HEK293 (cell line): ENCODE data around the gene MEAK7.

ENCODE experiments used
- CTCF ChIP-seq: fragments of 450-650 bp; formaldehyde crosslinking; IDR thresholded peaks from 2 replicates; pipeline ENCODE4 v1.5.1; 2016; ENCODE audit warnings: missing biosample characterization, missing genetic modification characterization
- TF ChIP-seq, protein P1 (sequence below): fragments of 450-650 bp; formaldehyde crosslinking; optimal IDR thresholded peaks from 2 replicates; pipeline ENCODE3; 2016; ENCODE audit warnings: missing biosample characterization, mild to moderate bottlenecking, missing genetic modification characterization

DNA sequence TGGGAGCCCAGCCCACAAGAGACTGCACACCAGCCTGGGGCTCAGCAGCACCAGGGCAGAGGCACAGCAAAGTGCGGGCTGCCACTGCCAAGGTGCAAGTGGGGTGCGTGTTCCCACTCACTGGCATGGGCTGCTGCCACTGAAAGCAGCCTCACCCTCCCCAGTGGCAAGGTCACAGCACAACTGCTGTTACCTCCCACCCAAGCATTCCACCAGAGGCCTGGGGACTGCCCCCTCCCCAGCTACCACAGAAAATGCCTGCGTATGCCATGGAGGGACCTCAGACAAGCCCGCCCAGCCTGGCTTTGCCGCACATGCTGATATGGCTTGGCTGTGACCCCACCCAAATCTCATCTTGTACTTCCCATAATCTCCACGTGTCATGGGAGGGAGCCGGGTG lies 33.1 kb downstream of the MEAK7 start:
- TF ChIP-seq CTCF, result no peak
- TF ChIP-seq, protein P1, sequence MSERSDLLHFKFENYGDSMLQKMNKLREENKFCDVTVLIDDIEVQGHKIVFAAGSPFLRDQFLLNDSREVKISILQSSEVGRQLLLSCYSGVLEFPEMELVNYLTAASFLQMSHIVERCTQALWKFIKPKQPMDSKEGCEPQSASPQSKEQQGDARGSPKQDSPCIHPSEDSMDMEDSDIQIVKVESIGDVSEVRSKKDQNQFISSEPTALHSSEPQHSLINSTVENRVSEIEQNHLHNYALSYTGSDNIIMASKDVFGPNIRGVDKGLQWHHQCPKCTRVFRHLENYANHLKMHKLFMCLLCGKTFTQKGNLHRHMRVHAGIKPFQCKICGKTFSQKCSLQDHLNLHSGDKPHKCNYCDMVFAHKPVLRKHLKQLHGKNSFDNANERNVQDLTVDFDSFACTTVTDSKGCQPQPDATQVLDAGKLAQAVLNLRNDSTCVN (tag by site-specific recombination), result no peak
